ENCODE data around the gene MED12L. TPM values are rescaled to one million over a fixed set of nuclear protein-coding genes. Genes with fewer than 3 reads are reported as not detected.

Gene MED12L
- total RNA-seq, 1 experiment from 2014 or later: 6.4 TPM

DNA sequence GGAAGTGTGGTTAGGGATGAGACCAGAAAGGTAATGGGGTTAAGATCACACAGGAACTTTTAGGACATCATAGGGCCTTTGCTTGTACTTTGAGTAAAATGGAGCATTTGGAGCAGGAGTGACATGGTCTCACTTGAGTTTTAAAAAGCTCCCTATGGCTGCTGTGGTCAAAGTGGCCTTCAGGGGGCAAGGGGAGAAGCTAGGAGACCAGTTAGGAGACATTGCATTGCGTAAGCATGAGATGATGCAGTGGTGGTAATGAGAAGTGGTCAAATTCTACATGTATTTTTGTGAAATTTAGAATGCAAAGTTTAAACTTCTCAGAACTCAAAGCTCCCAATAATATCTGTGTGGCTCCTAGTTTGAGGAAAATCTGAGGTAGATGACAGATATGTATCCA lies 27.9 kb downstream of the MED12L start:
- ChIA-PET POLR2A (no interaction called here), CTCF (no interaction called here), RAD21 (ENCODE audit: low non-redundant PET in 1 of 2, low total read pairs in 2 of 2, uncharacterized antibody in 2 of 2, unreplicated experiment in 2 of 2) (no interaction called here)
- H3K4me2 ChIP-seq (ENCODE audit: low read length): no peak overlapping the region
- DNase-seq (ENCODE audit: low read depth, low spot score): no peak
- no peak for TF ChIP-seq CBX3 (IDR thresholded peaks at IDR 0.05; ENCODE audit: low read depth)
- TF ChIP-seq, protein P1, sequence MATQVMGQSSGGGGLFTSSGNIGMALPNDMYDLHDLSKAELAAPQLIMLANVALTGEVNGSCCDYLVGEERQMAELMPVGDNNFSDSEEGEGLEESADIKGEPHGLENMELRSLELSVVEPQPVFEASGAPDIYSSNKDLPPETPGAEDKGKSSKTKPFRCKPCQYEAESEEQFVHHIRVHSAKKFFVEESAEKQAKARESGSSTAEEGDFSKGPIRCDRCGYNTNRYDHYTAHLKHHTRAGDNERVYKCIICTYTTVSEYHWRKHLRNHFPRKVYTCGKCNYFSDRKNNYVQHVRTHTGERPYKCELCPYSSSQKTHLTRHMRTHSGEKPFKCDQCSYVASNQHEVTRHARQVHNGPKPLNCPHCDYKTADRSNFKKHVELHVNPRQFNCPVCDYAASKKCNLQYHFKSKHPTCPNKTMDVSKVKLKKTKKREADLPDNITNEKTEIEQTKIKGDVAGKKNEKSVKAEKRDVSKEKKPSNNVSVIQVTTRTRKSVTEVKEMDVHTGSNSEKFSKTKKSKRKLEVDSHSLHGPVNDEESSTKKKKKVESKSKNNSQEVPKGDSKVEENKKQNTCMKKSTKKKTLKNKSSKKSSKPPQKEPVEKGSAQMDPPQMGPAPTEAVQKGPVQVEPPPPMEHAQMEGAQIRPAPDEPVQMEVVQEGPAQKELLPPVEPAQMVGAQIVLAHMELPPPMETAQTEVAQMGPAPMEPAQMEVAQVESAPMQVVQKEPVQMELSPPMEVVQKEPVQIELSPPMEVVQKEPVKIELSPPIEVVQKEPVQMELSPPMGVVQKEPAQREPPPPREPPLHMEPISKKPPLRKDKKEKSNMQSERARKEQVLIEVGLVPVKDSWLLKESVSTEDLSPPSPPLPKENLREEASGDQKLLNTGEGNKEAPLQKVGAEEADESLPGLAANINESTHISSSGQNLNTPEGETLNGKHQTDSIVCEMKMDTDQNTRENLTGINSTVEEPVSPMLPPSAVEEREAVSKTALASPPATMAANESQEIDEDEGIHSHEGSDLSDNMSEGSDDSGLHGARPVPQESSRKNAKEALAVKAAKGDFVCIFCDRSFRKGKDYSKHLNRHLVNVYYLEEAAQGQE (IDR thresholded peaks at IDR 0.05; ENCODE audit: low read depth): no peak
- TF ChIP-seq, protein P2, sequence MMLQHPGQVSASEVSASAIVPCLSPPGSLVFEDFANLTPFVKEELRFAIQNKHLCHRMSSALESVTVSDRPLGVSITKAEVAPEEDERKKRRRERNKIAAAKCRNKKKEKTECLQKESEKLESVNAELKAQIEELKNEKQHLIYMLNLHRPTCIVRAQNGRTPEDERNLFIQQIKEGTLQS (IDR thresholded peaks at IDR 0.05): no peak
- no peak for TF ChIP-seq EZH2phosphoT487 (IDR thresholded peaks at IDR 0.05; ENCODE audit: borderline replicate concordance)
- TF ChIP-seq ZFX (IDR thresholded peaks at IDR 0.05): no peak
- TF ChIP-seq EGR1 (IDR thresholded peaks at IDR 0.05; ENCODE audit: low read depth): no peak
- TF ChIP-seq TCF7L2 (IDR thresholded peaks at IDR 0.05; ENCODE audit: borderline replicate concordance, extremely low read depth, insufficient read depth, insufficient read length): no peak
- no peak for TF ChIP-seq YY1 (IDR thresholded peaks at IDR 0.05; ENCODE audit: extremely low read depth, insufficient replicate concordance, low read depth, low read length)
- no peak for TF ChIP-seq POLR2A (IDR thresholded peaks at IDR 0.05; ENCODE audit: borderline replicate concordance, extremely low read depth, insufficient read depth, insufficient read length)
- no peak overlapping the region for H3K4me3 ChIP-seq (replicated peaks in 1 of 2; ENCODE audit: low read depth in 1 of 2, low read length in 2 of 2)
- BruUV-seq (replicated peaks): no TSS peak
- H3K9me3 ChIP-seq (ENCODE audit: control insufficient read depth in 1 of 2, insufficient read depth in 1 of 2, low read depth in 1 of 2, low read length in 2 of 2): no peaks in the 10 kb centered on the region
- H4K20me1 ChIP-seq (ENCODE audit: insufficient read depth): no peaks in the 10 kb centered on the region
- no peaks in the 10 kb centered on the region for H3K36me3 ChIP-seq (ENCODE audit: control insufficient read depth in 1 of 2, insufficient read depth in 2 of 2, low read length in 2 of 2)
- no peaks in the 10 kb centered on the region for H3K9me2 ChIP-seq (ENCODE audit: insufficient read depth)
- no peak overlapping the region for H3K9ac ChIP-seq (ENCODE audit: low read length)
- no peaks in the 10 kb centered on the region for H3K27me3 ChIP-seq (ENCODE audit: insufficient read depth, low read length)
- no peaks in the 10 kb centered on the region for H3K4me1 ChIP-seq (ENCODE audit: control insufficient read depth in 1 of 2, insufficient read depth in 2 of 2, low read length in 2 of 2)
- no peak for ATAC-seq
- no peak overlapping the region for H3K27ac ChIP-seq (ENCODE audit: low read depth, low read length)
- no peak overlapping the region for H2AFZ ChIP-seq (ENCODE audit: low read depth, low read length, poor library complexity, severe bottlenecking)
- H3K79me2 ChIP-seq (ENCODE audit: insufficient read depth, low read length): no peaks in the 10 kb centered on the region
- intact Hi-C loops (cut with micrococcal nuclease): no loop called here
